Measurements from ENCODE around the gene ACOXL. TPM values are rescaled to one million over a fixed set of nuclear protein-coding genes. Genes with fewer than 3 reads are reported as not detected.

Gene ACOXL
- total and polyA plus RNA-seq, 9 donors = 0.17 to 0.31 (median 0.23) TPM; not detected in 4

GRCh38 chr2:111091811-111092211, 359.4 kb downstream of the ACOXL start:
- no peak overlapping the region for H3K4me3 ChIP-seq
- H3K9me3 ChIP-seq = no peaks in the 10 kb centered on the region
- no peaks in the 10 kb centered on the region for H3K36me3 ChIP-seq
- intact Hi-C loops (cut with DNase I) = no loop called here
- WGBS, 3 donors = 87 to 92% (median 91%) methylated on average over 3 of the region's 3 CpGs
- H3K27me3 ChIP-seq = no peaks in the 10 kb centered on the region
- H3K4me1 ChIP-seq (ENCODE audit: insufficient read depth) = no peaks in the 10 kb centered on the region
- no peak overlapping the region for H3K27ac ChIP-seq
- TF ChIP-seq EP300 (IDR thresholded peaks at IDR 0.05) = no peak
- no peak for TF ChIP-seq POLR2A (IDR thresholded peaks at IDR 0.05)
- no peak for TF ChIP-seq CTCF (IDR thresholded peaks at IDR 0.05)
- DNase-seq = no peak

- WGBS, 3 donors = 85 to 90% (median 87%) methylated on average over 2 of the region's 2 CpGs
- Histone ChIP-seq H3K27me3 (no peaks in the 10 kb centered on the region), H3K9me3 (no peaks in the 10 kb centered on the region), H3K36me3 (no peaks in the 10 kb centered on the region), H3K4me3 (no peak overlapping the region), H3K27ac (no peak overlapping the region), H3K4me1 (ENCODE audit: insufficient read depth) (no peaks in the 10 kb centered on the region)
- intact Hi-C loops (cut with DNase I) = no loop called here
- TF ChIP-seq EP300 (IDR thresholded peaks at IDR 0.05) (no peak), CTCF (IDR thresholded peaks at IDR 0.05) (no peak), POLR2A (IDR thresholded peaks at IDR 0.05) (no peak)
- DNase-seq = no peak
These were observed 362.3 kb downstream of the ACOXL start for GRCh38 chr2:111094691-111095090.

- Histone ChIP-seq H3K4me1 (ENCODE audit: insufficient read depth) (no peaks in the 10 kb centered on the region), H3K27me3 (no peaks in the 10 kb centered on the region), H3K4me3 (no peak overlapping the region), H3K27ac (no peak overlapping the region), H3K36me3 (no peaks in the 10 kb centered on the region), H3K9me3 (no peaks in the 10 kb centered on the region)
- DNase-seq = no peak
- intact Hi-C loops (cut with DNase I) = no loop called here
- 88 to 93% (median 91%) methylated on average over 8 of the region's 8 CpGs for WGBS, 3 donors
- TF ChIP-seq CTCF (IDR thresholded peaks at IDR 0.05) (no peak), POLR2A (IDR thresholded peaks at IDR 0.05) (no peak), EP300 (IDR thresholded peaks at IDR 0.05) (no peak)
These were observed 363.1 kb downstream of the ACOXL start for GRCh38 chr2:111095434-111095833.

GRCh38 chr2:111099402-111099801, 367.0 kb downstream of the ACOXL start:
- Histone ChIP-seq H3K4me1 (ENCODE audit: insufficient read depth) (no peaks in the 10 kb centered on the region), H3K27me3 (no peaks in the 10 kb centered on the region), H3K9me3 (no peaks in the 10 kb centered on the region), H3K27ac (no peak overlapping the region), H3K36me3 (no peaks in the 10 kb centered on the region), H3K4me3 (no peak overlapping the region)
- intact Hi-C loops (cut with DNase I) = no loop called here
- no peak for TF ChIP-seq EP300 (IDR thresholded peaks at IDR 0.05)
- TF ChIP-seq POLR2A (IDR thresholded peaks at IDR 0.05) = no peak
- TF ChIP-seq CTCF (IDR thresholded peaks at IDR 0.05) = no peak
- WGBS, 3 donors = 72 to 84% (median 81%) methylated on average over 3 of the region's 3 CpGs
- no peak for DNase-seq

All from ovary (tissue), 9 donors.